GM12878 (cell line): ENCODE data around the gene PPP1CA. TPM values are rescaled to one million over a fixed set of nuclear protein-coding genes. Genes with fewer than 3 reads are reported as not detected.

Experiments
- ATAC-seq: fragments of 200-7000 bp; cut with Tn5 transposase; 3 replicates; pipeline ENCODE4 v1.9.1; 2020; ENCODE audit warnings: mild to moderate bottlenecking, moderate library complexity
- BruUV-seq: library from RNA; stranded (reverse); fragments of 400-500 nt; replicated peaks from 2 replicates; lab custom pipeline; 2021; lab: Mats Ljungman, UMichigan
- CTCF ChIA-PET: fragments of 300-600 bp; sonication (Branson Sonifier 250); formaldehyde crosslinking; extraction: SDS; loops from one replicate; lab custom pipeline; 2021; ENCODE audit warnings: inconsistent platforms; lab: Yijun Ruan, JAX
- POLR2A ChIA-PET: fragments of 350-600 bp; formaldehyde crosslinking; extraction: SDS; loops from one replicate; lab custom pipeline; 2021; ENCODE audit warnings: inconsistent platforms; lab: Charles Lee
- RAD21 ChIA-PET: fragments of 300-600 bp; sonication (Branson Sonifier 250); formaldehyde crosslinking; loops from one replicate; lab custom pipeline; 2023; ENCODE audit warnings: antibody characterized with exemption; ENCODE audit not compliant: unreplicated experiment; lab: Charles Lee
- SMC1A ChIA-PET: fragments of 300-600 bp; sonication (Branson Sonifier 250); formaldehyde crosslinking; loops from one replicate; lab custom pipeline; 2023; ENCODE audit not compliant: unreplicated experiment, uncharacterized antibody; lab: Charles Lee
- DNase-seq: peaks from one replicate; pipeline ENCODE4 v3.0.0-alpha.2; 2011; ENCODE audit warnings: low read depth, low spot score
- FAIRE-seq: peaks from 3 replicates; lab custom pipeline; 2011; peaks lifted over from hg19 to GRCh38; lab: Jason Lieb, UNC
- H2AFZ ChIP-seq: 2 replicates; pipeline ENCODE4 v1.6.0; 2011; ENCODE audit warnings: low read depth, low read length, control low read depth; ENCODE audit not compliant: control insufficient read depth
- H3K27ac ChIP-seq: 2 replicates; pipeline ENCODE4 v1.5.1; 2011; ENCODE audit warnings: control low read depth; ENCODE audit not compliant: control insufficient read depth, insufficient read depth
- H3K27me3 ChIP-seq, 2 experiments: replicated peaks in 1 of 2; 2 replicates each; pipeline versions ENCODE4 v1.6.0 to v1.6.1; 2011; ENCODE audit warnings: low read length in 1 of 2; ENCODE audit not compliant: control insufficient read depth in 2 of 2, insufficient read depth in 2 of 2
- H3K36me3 ChIP-seq, 2 experiments: 2 replicates each; pipeline ENCODE4 v1.5.1; 2011; ENCODE audit warnings: low read length in 1 of 2; ENCODE audit not compliant: control insufficient read depth in 2 of 2, insufficient read depth in 2 of 2
- H3K4me1 ChIP-seq: 2 replicates; pipeline ENCODE4 v1.6.1; 2011; ENCODE audit warnings: mild to moderate bottlenecking, low read length, moderate library complexity, mixed read lengths; ENCODE audit not compliant: control insufficient read depth, insufficient read depth
- H3K4me2 ChIP-seq: 2 replicates; pipeline ENCODE4 v1.6.0; 2011; ENCODE audit warnings: control low read depth; ENCODE audit not compliant: control insufficient read depth, insufficient read depth
- H3K4me3 ChIP-seq: fragments of 200-600 bp; sonication (generic); 2 replicates; pipeline ENCODE4 v1.5.1; 2016
- H3K79me2 ChIP-seq: 2 replicates; pipeline ENCODE4 v1.6.0; 2011; ENCODE audit warnings: low read length; ENCODE audit not compliant: control insufficient read depth, insufficient read depth
- H3K9ac ChIP-seq: 2 replicates; pipeline ENCODE4 v1.8.0; 2011; ENCODE audit warnings: low read length, control low read depth, mixed read lengths; ENCODE audit not compliant: control insufficient read depth, insufficient read depth
- H3K9me3 ChIP-seq: replicated peaks from 3 replicates; pipeline ENCODE4 v1.5.1; 2011; ENCODE audit warnings: mild to moderate bottlenecking, low read length; ENCODE audit not compliant: control insufficient read depth, insufficient read depth
- H4K20me1 ChIP-seq: 2 replicates; pipeline ENCODE4 v1.6.0; 2011; ENCODE audit not compliant: control insufficient read depth, insufficient read depth
- BACH1 ChIP-seq: fragments of 450-650 bp; IDR thresholded peaks from 2 replicates; pipeline ENCODE4 v1.6.1; 2017; ENCODE audit warnings: mild to moderate bottlenecking, borderline replicate concordance
- BHLHE40 ChIP-seq, 2 experiments: fragments of 450-650 bp in 1 of 2; IDR thresholded peaks; 2 replicates each; pipeline ENCODE4 v1.6.1; 2011 to 2017; ENCODE audit warnings: low read depth in 2 of 2, borderline replicate concordance in 1 of 2, improper control_type of control experiment in 1 of 2, low read length in 1 of 2, mild to moderate bottlenecking in 1 of 2
- DPF2 ChIP-seq: fragments of 450-650 bp; IDR thresholded peaks from 2 replicates; pipeline ENCODE4 v1.6.1; 2017; ENCODE audit warnings: mild to moderate bottlenecking
- GATAD2B ChIP-seq: fragments of 450-650 bp; conservative IDR thresholded peaks from 2 replicates; pipeline ENCODE4 v1.6.1; 2017; ENCODE audit warnings: low read depth, mild to moderate bottlenecking, moderate library complexity
- IKZF1 ChIP-seq: fragments of 450-650 bp; conservative IDR thresholded peaks from 2 replicates; pipeline ENCODE4 v1.6.1; 2017; ENCODE audit warnings: antibody characterized with exemption, mild to moderate bottlenecking
- LARP7 ChIP-seq: fragments of 450-650 bp; IDR thresholded peaks from 2 replicates; pipeline ENCODE4 v1.6.1; 2017; ENCODE audit warnings: mild to moderate bottlenecking
- NFXL1 ChIP-seq: fragments of 450-650 bp; IDR thresholded peaks from 2 replicates; pipeline ENCODE4 v1.6.1; 2017; ENCODE audit warnings: antibody characterized with exemption, mild to moderate bottlenecking, borderline replicate concordance
- NKRF ChIP-seq: fragments of 450-650 bp; conservative IDR thresholded peaks from 2 replicates; pipeline ENCODE4 v1.6.1; 2017; ENCODE audit warnings: mild to moderate bottlenecking, moderate library complexity
- NR2F1 ChIP-seq: fragments of 450-650 bp; conservative IDR thresholded peaks from 2 replicates; pipeline ENCODE4 v1.6.1; 2017; ENCODE audit warnings: mild to moderate bottlenecking
- PAX8 ChIP-seq: fragments of 450-650 bp; IDR thresholded peaks from 2 replicates; pipeline ENCODE4 v1.6.1; 2017; ENCODE audit warnings: mild to moderate bottlenecking, moderate library complexity
- POLR2AphosphoS5 ChIP-seq: IDR thresholded peaks from 2 replicates; pipeline ENCODE4 v1.6.1; 2011; ENCODE audit warnings: mild to moderate bottlenecking, low read length, inconsistent platforms
- RELA ChIP-seq: fragments of 450-650 bp; IDR thresholded peaks from 2 replicates; pipeline ENCODE4 v1.8.0; 2014; ENCODE audit warnings: borderline replicate concordance; ENCODE audit not compliant: partially characterized antibody
- RFX5 ChIP-seq: IDR thresholded peaks from 2 replicates; pipeline ENCODE4 v1.6.1; 2011; ENCODE audit warnings: low read depth, low read length, improper control_type of control experiment
- SMARCA5 ChIP-seq: fragments of 450-650 bp; IDR thresholded peaks from 2 replicates; pipeline ENCODE4 v1.6.1; 2017; ENCODE audit warnings: mild to moderate bottlenecking
- STAT1 ChIP-seq: fragments of 450-650 bp; conservative IDR thresholded peaks from 2 replicates; pipeline ENCODE4 v1.6.1; 2014; ENCODE audit warnings: antibody characterized with exemption, mild to moderate bottlenecking
- YY1 ChIP-seq: IDR thresholded peaks from 2 replicates; pipeline ENCODE4 v1.6.1; 2011; ENCODE audit warnings: low read depth, mild to moderate bottlenecking, low read length
- ZSCAN29 ChIP-seq: fragments of 450-650 bp; IDR thresholded peaks from 2 replicates; pipeline ENCODE4 v1.6.1; 2017; ENCODE audit warnings: mild to moderate bottlenecking, moderate library complexity
- WGBS: methylation state at CpG from one replicate; pipeline ENCODE4 v1.1.6; 2016; ENCODE audit warnings: low lambda C conversion rate; ENCODE audit not compliant: insufficient replicate concordance, insufficient coverage; ENCODE audit errors: missing lambda C conversion rate; 5-methylcytosine and 5-hydroxymethylcytosine counted together
- in situ Hi-C: fragments of 300-500 bp; cut with MboI; formaldehyde crosslinking; loops from 9 replicates; pipeline ENCODE4 v1.14.3; 2018; ENCODE audit warnings: mixed read lengths
- intact Hi-C: fragments of 100-400 bp; cut with micrococcal nuclease; formaldehyde crosslinking; loops from one replicate; pipeline ENCODE4 v1.14.2; 2022; ENCODE audit not compliant: unreplicated experiment
- polyA plus RNA-seq, 11 experiments: library from polyadenylated mRNA; depleted of rRNA in 4 of 11; unstranded in 6 of 11; stranded (reverse) in 5 of 11; fragments of >200 nt; fragmentation: Nextera tagmentation in 4 of 11; fragmentation: Illumina TruSeq in 1 of 11; extraction: Ambion mirVana in 4 of 11; extraction: Trizol in 1 of 11; gene quantifications; 1 replicate in 1 of 11; 2 replicates in 10 of 11; pipeline versions ENCODE4 v1.2.1 to v1.2.3, GENCODE V29; 2011 to 2016; ENCODE audit warnings: inconsistent platforms in 2 of 11, missing spikeins in 2 of 11, low read depth in 1 of 11
- total RNA-seq, 4 experiments: library from RNA; depleted of rRNA in 3 of 4; stranded (reverse); fragments of >200 nt in 3 of 4; fragmentation: Illumina TruSeq in 1 of 4; extraction: Trizol in 1 of 4; gene quantifications; 2 replicates each; pipeline versions ENCODE4 v1.2.1 to v1.2.3, GENCODE V29; 2013 to 2021

PPP1CA gene
- total and polyA plus RNA-seq, 10 of the 15 experiments (the other 5 are each of a cell fraction or from before 2014, with no cell fraction given) = 26.4 to 458 (median 240) TPM

DNA sequence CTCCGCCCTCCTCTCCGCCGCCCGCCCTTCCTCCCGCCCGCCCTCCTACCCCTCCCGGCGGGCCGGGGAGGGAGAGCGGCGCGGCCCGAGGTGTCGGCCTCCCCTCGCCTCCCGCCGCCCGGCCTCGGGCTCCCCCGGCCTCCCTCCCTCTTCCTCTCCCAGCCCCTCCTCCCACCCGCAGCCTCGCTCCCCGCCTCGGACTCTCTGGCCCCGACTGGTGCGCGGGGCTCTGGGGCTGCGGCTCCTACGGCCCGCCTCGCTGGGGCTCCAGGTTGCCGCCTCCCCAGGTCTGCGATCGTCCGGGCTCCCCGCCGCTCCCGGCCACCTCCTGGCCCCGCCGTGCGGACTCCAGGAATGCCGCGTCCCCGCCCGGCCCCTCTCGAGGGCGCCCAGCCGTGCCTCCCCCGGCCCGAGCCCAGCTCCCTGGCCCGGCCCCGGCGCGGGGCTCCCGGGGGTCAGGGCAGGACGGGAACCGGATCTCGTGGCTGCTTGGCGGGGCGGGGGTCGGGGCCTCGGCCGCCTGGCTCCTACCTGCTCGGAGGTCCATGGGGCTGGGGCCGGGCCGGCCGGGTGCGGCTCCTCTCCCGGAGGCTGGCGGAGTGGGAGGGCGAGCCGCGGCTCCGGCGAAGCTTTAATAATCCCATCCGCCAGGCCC, 28.5 kb downstream of the PPP1CA start, which contains the start of gene CLCF1:
Gene CLCF1 (minus strand): TSS at position 606 of the 655 bp plus-strand sequence. CDS start 59 bp downstream, at position 547.
- peaks cover 2 to 8% of the 10 kb centered on the region in 2 experiments; a peak in 3 of 4 replicates for H3K27me3 ChIP-seq
- no peaks in the 10 kb centered on the region for H3K9me3 ChIP-seq
- ChIA-PET CTCF (interaction anchor here (0.6 to 26.2 kb wide), 5 partner anchors 7 to 256 kb away, joined by 3 to 1301 read pairs (median 41); partner anchors contain the start of genes CLCF1, NUDT8, POLD4 and RAD9A), POLR2A (interaction anchor here (0.6 to 4.3 kb wide), 12 partner anchors 8 to 530 kb away, joined by 3 to 32 read pairs (median 6); partner anchors contain the start of genes POLD4, PPP1CA and RAD9A), SMC1A (interaction anchor here (0.8 to 21.3 kb wide), 5 partner anchors 8 to 56 kb away, joined by 3 to 646 read pairs (median 4); partner anchors contain the start of gene POLD4), RAD21 (interaction anchor here (0.6 to 6.5 kb wide), 10 partner anchors 9 to 335 kb away, joined by 3 to 122 read pairs (median 5); partner anchors contain the start of genes KDM2A, POLD4 and RAD9A)
- peak; percentile 41 for ATAC-seq
- peaks cover 25% of the 10 kb centered on the region for H3K4me1 ChIP-seq
- intact Hi-C loops = no loop called here
- peaks cover 7% of the 10 kb centered on the region; the same call in 1 of the 2 replicates for H4K20me1 ChIP-seq
- no TSS peak for BruUV-seq
- no peaks in the 10 kb centered on the region for H3K79me2 ChIP-seq
- peak within 1 kb of the TSS; percentile 2; the same call in 1 of the 2 replicates for H3K27ac ChIP-seq
- TF ChIP-seq DPF2 = peak; percentile 29; the same call in 1 of the 2 replicates
- no peak for TF ChIP-seq RELA
- peak; percentile 26; the same call in 1 of the 2 replicates for TF ChIP-seq SMARCA5
- TF ChIP-seq IKZF1 = peak; percentile 69
- peak in 1 of 2 experiments; percentile 13; a peak in 1 of 4 replicates for TF ChIP-seq BHLHE40 (IDR thresholded peaks at IDR 0.05; ENCODE audit: borderline replicate concordance in 1 of 2, low read depth in 2 of 2, low read length in 1 of 2)
- 0 out of 2 replicates have a peak, but pooled peaks have one; percentile 31 for TF ChIP-seq NFXL1
- TF ChIP-seq NR2F1 = peak; percentile 28; the same call in 1 of the 2 replicates
- 0 out of 2 replicates have a peak, but pooled peaks have one; percentile 30 for TF ChIP-seq NKRF
- no peak for TF ChIP-seq PAX8
- TF ChIP-seq ZSCAN29 = 0 out of 2 replicates have a peak, but pooled peaks have one; percentile 21
- TF ChIP-seq LARP7 = peak; percentile 55
- peak; percentile 55; the same call in 1 of the 2 replicates for TF ChIP-seq BACH1
- TF ChIP-seq GATAD2B = peak; percentile 32
- TF ChIP-seq YY1 = 0 out of 2 replicates have a peak, but pooled peaks have one; percentile 13
- no peak for TF ChIP-seq RFX5
- no peak for TF ChIP-seq POLR2AphosphoS5
- no peak for TF ChIP-seq STAT1
- peak within 1 kb of the TSS; percentile 92 for H3K4me2 ChIP-seq
- no peak for FAIRE-seq
- H3K36me3 ChIP-seq = no peaks in the 10 kb centered on the region
- H3K9ac ChIP-seq = peak within 1 kb of the TSS; percentile 39; the same call in 1 of the 2 replicates
- in situ Hi-C loops = no loop called here
- H3K4me3 ChIP-seq = peak within 1 kb of the TSS; percentile 88
- peak within 1 kb of the TSS; percentile 29 for H2AFZ ChIP-seq
- DNase-seq = no peak
- 3% methylated on average over 18 of the region's 76 CpGs for WGBS
